Retinal pigment epithelial cell (primary cell): ENCODE measurements around the gene HAUS5.

Source experiments
- DNase-seq: peaks from one replicate; pipeline ENCODE4 v3.0.0-alpha.2; 2010; ENCODE audit warnings: low read depth
- H3K4me3 ChIP-seq: 2 replicates; pipeline ENCODE4 v1.5.1; 2011; ENCODE audit warnings: mild to moderate bottlenecking, low read length, control low read depth, moderate library complexity
- CTCF ChIP-seq: conservative IDR thresholded peaks from 2 replicates; pipeline ENCODE4 v1.5.1; 2011; ENCODE audit warnings: low read depth, low read length, control low read depth, inconsistent platforms

The HAUS5 gene

GRCh38 chr19:35633727-35634440 lies 21.3 kb downstream of the HAUS5 start:
- DNase-seq, result no peak
- no peak for TF ChIP-seq CTCF
- no peak overlapping the region for H3K4me3 ChIP-seq

DNA sequence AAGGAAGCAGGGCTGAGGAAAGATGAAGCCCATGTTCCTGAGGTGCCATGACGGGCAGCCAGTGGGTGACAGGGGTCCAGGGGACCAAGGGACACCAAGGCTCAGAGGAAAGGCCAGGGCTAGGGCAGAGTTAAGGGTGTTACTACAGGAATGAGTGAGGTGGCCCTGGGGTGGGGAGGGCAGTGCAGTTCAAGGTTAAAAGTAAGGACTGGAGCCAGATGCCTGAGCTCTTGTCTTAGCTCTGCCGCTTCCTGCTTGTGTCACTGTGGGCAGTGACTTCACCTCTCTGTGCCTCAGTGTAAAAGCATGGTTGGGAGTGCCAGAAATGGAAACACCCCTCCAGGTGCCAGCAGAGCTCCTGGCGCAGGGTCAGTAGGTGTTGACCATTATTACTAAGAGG lies 24.1 kb downstream of the HAUS5 start:
- H3K4me3 ChIP-seq, result no peak overlapping the region
- no peak for DNase-seq
- TF ChIP-seq CTCF, result no peak

GRCh38 chr19:35637165-35637564 lies 24.6 kb downstream of the HAUS5 start:
- no peak for TF ChIP-seq CTCF
- H3K4me3 ChIP-seq, result no peak overlapping the region

DNA sequence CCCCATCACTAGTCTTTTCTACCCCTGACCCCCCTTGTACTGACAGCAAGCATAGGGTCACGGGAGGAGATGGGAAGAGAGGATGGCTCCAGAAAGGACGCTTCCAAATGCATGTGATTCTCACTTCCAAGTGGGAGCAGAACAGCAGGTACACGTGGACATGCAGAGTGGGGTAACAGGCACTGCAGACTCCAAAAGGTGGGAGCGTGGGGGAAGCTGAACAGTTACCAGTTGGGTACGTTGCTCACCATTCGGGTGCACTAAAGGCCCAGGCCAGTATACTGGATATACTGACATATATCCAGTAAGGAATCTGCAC lies 26.7 kb downstream of the HAUS5 start:
- no peak for TF ChIP-seq CTCF
- H3K4me3 ChIP-seq, result no peak overlapping the region
- no peak for DNase-seq

More at GRCh38 chr19:35637165-35637564, 24.6 kb downstream of the HAUS5 start:
- no peak for DNase-seq

GRCh38 chr19:35639863-35640262 lies 27.3 kb downstream of the HAUS5 start:
- TF ChIP-seq CTCF, result no peak
- no peak overlapping the region for H3K4me3 ChIP-seq
- DNase-seq, result no peak

GRCh38 chr19:35641515-35642151 lies 29.1 kb downstream of the HAUS5 start, which contains the start of gene ETV2:
TSS of gene ETV2 (plus strand) at chr19:35641745. CDS start at chr19:35642461, 716 bp downstream.
- no peak for TF ChIP-seq CTCF
- no peak for DNase-seq
- no peak within 1 kb of the TSS for H3K4me3 ChIP-seq

DNA sequence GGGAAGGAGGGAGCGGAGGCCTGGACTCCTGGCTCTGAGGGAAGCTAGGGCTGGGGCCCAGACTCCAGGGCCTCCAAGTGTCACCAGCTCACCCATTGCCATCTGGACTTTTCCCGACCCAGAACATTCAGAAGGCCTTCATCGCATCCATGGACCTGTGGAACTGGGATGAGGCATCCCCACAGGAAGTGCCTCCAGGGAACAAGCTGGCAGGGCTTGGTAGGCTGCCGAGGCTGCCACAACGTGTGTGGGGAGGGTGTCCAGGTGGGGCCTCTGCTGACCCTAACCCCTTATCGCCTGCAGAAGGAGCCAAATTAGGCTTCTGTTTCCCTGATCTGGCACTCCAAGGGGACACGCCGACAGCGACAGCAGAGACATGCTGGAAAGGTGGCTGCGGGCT lies 29.8 kb downstream of the HAUS5 start:
- TF ChIP-seq CTCF, result no peak
- no peak overlapping the region for H3K4me3 ChIP-seq
- DNase-seq, result no peak
